ENCODE results near the gene OXER1. TPM values are rescaled to one million over a fixed set of nuclear protein-coding genes. Genes with fewer than 3 reads are reported as not detected.
"Not testable (repeated sequence)": the region's sequence is repeated elsewhere in the genome, so short reads cannot be mapped to it uniquely, and the experiment has no call there.

Gene OXER1
- total and polyA plus RNA-seq, 12 donors = 0.20 to 1.2 (median 0.49) TPM

GRCh38 chr2:42736598-42737322 lies 27.2 kb downstream of the OXER1 start:
- H3K4me1 ChIP-seq = no peaks in the 10 kb centered on the region
- H3K27ac ChIP-seq = no peak overlapping the region
- no peak for DNase-seq
- intact Hi-C loops (cut with DNase I) = no loop called here
- ATAC-seq = no peak
- H3K4me3 ChIP-seq = no peak overlapping the region
- peaks cover 0 to 28% (median 8%) of the 10 kb centered on the region in 11 donors for H3K9me3 ChIP-seq
- TF ChIP-seq CTCF (IDR thresholded peaks at IDR 0.05) = no peak
- H3K27me3 ChIP-seq = no peaks in the 10 kb centered on the region
- peaks cover 0 to 56% (median 5%) of the 10 kb centered on the region in 9 donors for H3K36me3 ChIP-seq

- H3K9me3 ChIP-seq = peaks cover 0 to 46% (median 14%) of the 10 kb centered on the region in 11 donors
- ATAC-seq (no peak), DNase-seq (no peak)
- intact Hi-C loops (cut with DNase I) = no loop called here
- no peaks in the 10 kb centered on the region for H3K4me1 ChIP-seq
- 92 to 93% methylated on average over 1 of the region's 1 CpG for WGBS, 2 donors
- no peak overlapping the region for H3K27ac ChIP-seq
- no peak overlapping the region for H3K4me3 ChIP-seq
- peaks cover 0 to 45% (median 5%) of the 10 kb centered on the region in 9 donors for H3K36me3 ChIP-seq
- no peak for TF ChIP-seq CTCF (IDR thresholded peaks at IDR 0.05)
- H3K27me3 ChIP-seq = no peaks in the 10 kb centered on the region
Measured at GRCh38 chr2:42733852-42734251, 30.1 kb downstream of the OXER1 start.

- H3K4me3 ChIP-seq; H3K27me3 ChIP-seq; intact Hi-C loops (cut with DNase I); DNase-seq; H3K4me1 ChIP-seq; ATAC-seq; H3K27ac ChIP-seq: not testable (repeated sequence)
- peaks cover 0 to 39% (median 2%) of the 10 kb centered on the region in 9 donors for H3K36me3 ChIP-seq
- WGBS, 2 donors = 95 to 96% methylated on average over 4 of the region's 4 CpGs
- peaks cover 0 to 46% (median 14%) of the 10 kb centered on the region in 11 donors for H3K9me3 ChIP-seq
Measured at GRCh38 chr2:42731316-42731715, 32.6 kb downstream of the OXER1 start.

- Histone ChIP-seq H3K9me3 (peaks cover 0 to 17% (median 6%) of the 10 kb centered on the region in 11 donors), H3K27ac (no peak overlapping the region), H3K4me1 (peaks cover 0 to 23% (median 10%) of the 10 kb centered on the region in 9 donors), H3K4me3 (no peak overlapping the region), H3K36me3 (peaks cover 0 to 23% (median 0%) of the 10 kb centered on the region in 9 donors), H3K27me3 (no peaks in the 10 kb centered on the region)
- no peak for DNase-seq
- ATAC-seq = no peak
- 88 to 92% methylated on average over 2 of the region's 2 CpGs for WGBS, 2 donors
- TF ChIP-seq CTCF (IDR thresholded peaks at IDR 0.05) = no peak
- intact Hi-C loops (cut with DNase I) = no loop called here
Measured at GRCh38 chr2:42726680-42727079, 37.3 kb downstream of the OXER1 start.

- Histone ChIP-seq H3K36me3 (peaks cover 0 to 23% (median 0%) of the 10 kb centered on the region in 9 donors), H3K27ac (no peak overlapping the region), H3K27me3 (no peaks in the 10 kb centered on the region), H3K4me1 (peaks cover 0 to 24% (median 10%) of the 10 kb centered on the region in 9 donors), H3K9me3 (peaks cover 0 to 16% (median 6%) of the 10 kb centered on the region in 11 donors), H3K4me3 (no peak overlapping the region)
- intact Hi-C loops (cut with DNase I) = no loop called here
- DNase-seq = no peak
- WGBS, 2 donors = 87 to 92% methylated on average over 4 of the region's 4 CpGs
- no peak for TF ChIP-seq CTCF (IDR thresholded peaks at IDR 0.05)
- no peak for ATAC-seq
Measured at GRCh38 chr2:42725657-42726056, 38.3 kb downstream of the OXER1 start.

All from heart right ventricle (tissue), 16 donors.